Measurements from ENCODE around the gene TMEM89. TPM values are rescaled to one million over a fixed set of nuclear protein-coding genes. Genes with fewer than 3 reads are reported as not detected.

The TMEM89 gene
- total and polyA plus RNA-seq, 2 of the 4 experiments (the other 2 are of a cell fraction), result 0.15 TPM; not detected in 1

GRCh38 chr3:48647714-48648113 lies 26.1 kb upstream of the TMEM89 start:
- Histone ChIP-seq H3K27me3 (ENCODE audit: control insufficient read depth, insufficient read depth, low read length) (no peaks in the 10 kb centered on the region), H4K5ac (ENCODE audit: low read depth, low read length) (no peak overlapping the region), H3K27ac (ENCODE audit: insufficient read depth, low read length) (no peak overlapping the region), H3K36me3 (ENCODE audit: control insufficient read depth, insufficient read depth, low read length) (no peaks in the 10 kb centered on the region), H4K8ac (ENCODE audit: low read depth in 2 of 2, low read length in 2 of 2) (no peak overlapping the region), H3K4ac (ENCODE audit: low read depth, low read length) (no peak overlapping the region), H3K14ac (replicated peaks; ENCODE audit: low read depth, low read length) (no peak overlapping the region), H4K20me1 (ENCODE audit: insufficient read depth, low read length) (no peaks in the 10 kb centered on the region), H2AK9ac (replicated peaks; ENCODE audit: low read depth, low read length, poor library complexity) (no peak overlapping the region), H2BK120ac (ENCODE audit: low read depth, low read length) (no peak overlapping the region), H3K9ac (ENCODE audit: low read depth, low read length) (no peak overlapping the region), H3K9me3 (ENCODE audit: control insufficient read depth, insufficient read depth, low read length) (no peaks in the 10 kb centered on the region), H4K91ac (ENCODE audit: insufficient read depth, low read depth, low read length) (no peak overlapping the region), H3K23ac (ENCODE audit: low read depth, low read length) (no peak overlapping the region), H3K56ac (ENCODE audit: extremely low read depth, insufficient read depth, low read length) (no peak overlapping the region), H3K4me2 (ENCODE audit: low read depth, low read length) (no peak overlapping the region), H2BK15ac (ENCODE audit: low read depth, low read length) (no peak overlapping the region), H2BK5ac (ENCODE audit: low read depth, low read length, poor library complexity, severe bottlenecking) (no peak overlapping the region), H3K18ac (ENCODE audit: low read depth, low read length) (no peak overlapping the region), H2BK20ac (ENCODE audit: low read depth, low read length) (no peak overlapping the region), H3K79me1 (ENCODE audit: low read depth in 1 of 2, low read length in 2 of 2) (no peaks in the 10 kb centered on the region), H3K4me3 (ENCODE audit: insufficient read depth, low read depth, low read length) (no peak overlapping the region), H2AFZ (replicated peaks; ENCODE audit: low read length, poor library complexity) (no peak overlapping the region), H3K9me1 (ENCODE audit: insufficient read depth, low read length) (no peaks in the 10 kb centered on the region), H2AK5ac (ENCODE audit: low read depth, low read length) (no peak overlapping the region), H3K4me1 (ENCODE audit: control insufficient read depth, insufficient read depth, low read length) (no peaks in the 10 kb centered on the region)
- ChIA-PET CTCF (no interaction called here), POLR2A (ENCODE audit: unreplicated experiment) (no interaction called here)
- in situ Hi-C loops (cut with MboI; ENCODE audit: low sequenced_read_pairs) (no loop called here), intact Hi-C loops (cut with micrococcal nuclease) (no loop called here), dilution Hi-C loops (cut with HindIII; ENCODE audit: low sequenced_read_pairs, unreplicated experiment) (no loop called here)
- DNase-seq (no peak), ATAC-seq (ENCODE audit: low read depth) (no peak)
- 60% methylated on average over 1 of the region's 9 CpGs; no CpG with 5 or more reads in 1 of the 2 experiments for WGBS, 2 experiments (ENCODE audit: extremely low coverage in 2 of 2, insufficient read length in 1 of 2)
- BruUV-seq (replicated peaks), result no TSS peak
- TF ChIP-seq, protein P1, sequence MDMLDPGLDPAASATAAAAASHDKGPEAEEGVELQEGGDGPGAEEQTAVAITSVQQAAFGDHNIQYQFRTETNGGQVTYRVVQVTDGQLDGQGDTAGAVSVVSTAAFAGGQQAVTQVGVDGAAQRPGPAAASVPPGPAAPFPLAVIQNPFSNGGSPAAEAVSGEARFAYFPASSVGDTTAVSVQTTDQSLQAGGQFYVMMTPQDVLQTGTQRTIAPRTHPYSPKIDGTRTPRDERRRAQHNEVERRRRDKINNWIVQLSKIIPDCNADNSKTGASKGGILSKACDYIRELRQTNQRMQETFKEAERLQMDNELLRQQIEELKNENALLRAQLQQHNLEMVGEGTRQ (IDR thresholded peaks at IDR 0.05; ENCODE audit: low read depth, low read length), result no peak
- TF ChIP-seq RFX5 (IDR thresholded peaks at IDR 0.05; ENCODE audit: low read depth, low read length) (no peak), CHD1 (IDR thresholded peaks at IDR 0.05; ENCODE audit: low read depth, low read length) (no peak), RCOR1 (IDR thresholded peaks at IDR 0.05; ENCODE audit: insufficient replicate concordance, low read length) (no peak), FOS (IDR thresholded peaks at IDR 0.05; ENCODE audit: low read depth, low read length) (no peak), ELK1 (IDR thresholded peaks at IDR 0.05; ENCODE audit: borderline replicate concordance, low read depth, low read length) (no peak), NFE2L2 (IDR thresholded peaks at IDR 0.05; ENCODE audit: low read depth, low read length) (no peak), SMC3 (IDR thresholded peaks at IDR 0.05; ENCODE audit: low read depth, low read length) (no peak), CEBPB (IDR thresholded peaks at IDR 0.05; ENCODE audit: low read depth, low read length) (no peak), RAD21 (IDR thresholded peaks at IDR 0.05; ENCODE audit: low read length) (no peak), MXI1 (IDR thresholded peaks at IDR 0.05; ENCODE audit: borderline replicate concordance, low read depth, low read length) (no peak)
- TF ChIP-seq, protein P2, sequence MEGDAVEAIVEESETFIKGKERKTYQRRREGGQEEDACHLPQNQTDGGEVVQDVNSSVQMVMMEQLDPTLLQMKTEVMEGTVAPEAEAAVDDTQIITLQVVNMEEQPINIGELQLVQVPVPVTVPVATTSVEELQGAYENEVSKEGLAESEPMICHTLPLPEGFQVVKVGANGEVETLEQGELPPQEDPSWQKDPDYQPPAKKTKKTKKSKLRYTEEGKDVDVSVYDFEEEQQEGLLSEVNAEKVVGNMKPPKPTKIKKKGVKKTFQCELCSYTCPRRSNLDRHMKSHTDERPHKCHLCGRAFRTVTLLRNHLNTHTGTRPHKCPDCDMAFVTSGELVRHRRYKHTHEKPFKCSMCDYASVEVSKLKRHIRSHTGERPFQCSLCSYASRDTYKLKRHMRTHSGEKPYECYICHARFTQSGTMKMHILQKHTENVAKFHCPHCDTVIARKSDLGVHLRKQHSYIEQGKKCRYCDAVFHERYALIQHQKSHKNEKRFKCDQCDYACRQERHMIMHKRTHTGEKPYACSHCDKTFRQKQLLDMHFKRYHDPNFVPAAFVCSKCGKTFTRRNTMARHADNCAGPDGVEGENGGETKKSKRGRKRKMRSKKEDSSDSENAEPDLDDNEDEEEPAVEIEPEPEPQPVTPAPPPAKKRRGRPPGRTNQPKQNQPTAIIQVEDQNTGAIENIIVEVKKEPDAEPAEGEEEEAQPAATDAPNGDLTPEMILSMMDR (conservative IDR thresholded peaks at IDR 0.05; ENCODE audit: low read depth, low read length), result no peak
